A549 (cell line): ENCODE data around the gene ADGRG6. TPM values are rescaled to one million over a fixed set of nuclear protein-coding genes. Genes with fewer than 3 reads are reported as not detected.

ENCODE experiments used
- ATAC-seq, 2 experiments: fragments of 200-7000 bp in 1 of 2; fragments of >200 bp in 1 of 2; cut with Nextera tagmentation in 1 of 2; cut with Tn5 transposase in 1 of 2; 3 replicates each; pipeline versions ENCODE4 v1.8.0 to v1.9.1; 2018 to 2020; ENCODE audit warnings: mild to moderate bottlenecking in 1 of 2, moderate library complexity in 1 of 2
- CTCF ChIA-PET: fragments of 300-600 bp; sonication (Branson Sonifier 250); formaldehyde crosslinking; extraction: SDS; loops from one replicate; lab custom pipeline; 2021; ENCODE audit warnings: antibody characterized with exemption, inconsistent platforms; lab: Yijun Ruan, JAX
- POLR2A ChIA-PET: fragments of 350-600 bp; formaldehyde crosslinking; extraction: SDS; loops from one replicate; lab custom pipeline; 2021; ENCODE audit warnings: antibody characterized with exemption, inconsistent platforms; lab: Yijun Ruan, JAX
- DNase-seq, 2 experiments: peaks; one replicate each; pipeline versions ENCODE4 v3.0.0 to v3.0.0-alpha.2; 2011 to 2016; ENCODE audit warnings: low read depth in 1 of 2, low spot score in 1 of 2
- FAIRE-seq: peaks from 2 replicates; lab custom pipeline; 2011; peaks lifted over from hg19 to GRCh38; lab: Jason Lieb, UNC
- H3K27ac ChIP-seq, 2 experiments: fragments of >200 bp; sonication (Bioruptor Twin); formaldehyde crosslinking; 3 replicates each; pipeline ENCODE4 v1.5.1; 2016 to 2017
- H3K4me1 ChIP-seq: fragments of >200 bp; sonication (Bioruptor Twin); formaldehyde crosslinking; 3 replicates; pipeline ENCODE4 v1.6.1; 2016
- H3K4me2 ChIP-seq: fragments of >200 bp; sonication (Bioruptor Twin); formaldehyde crosslinking; 3 replicates; pipeline ENCODE4 v1.6.1; 2016
- H3K4me3 ChIP-seq: fragments of >200 bp; sonication (Bioruptor Twin); formaldehyde crosslinking; 3 replicates; pipeline ENCODE4 v1.5.1; 2016
- H3K9me3 ChIP-seq: fragments of >200 bp; sonication (Bioruptor Twin); formaldehyde crosslinking; 3 replicates; pipeline ENCODE4 v1.6.1; 2016
- CBX2 ChIP-seq: fragments of 200-600 bp; sonication (generic); IDR thresholded peaks from 2 replicates; pipeline ENCODE4 v1.6.1; 2016; ENCODE audit warnings: low read depth, mild to moderate bottlenecking, borderline replicate concordance
- E2F6 ChIP-seq: IDR thresholded peaks from 2 replicates; pipeline ENCODE4 v1.6.1; 2012; ENCODE audit warnings: low read depth, borderline replicate concordance
- EHMT2 ChIP-seq: fragments of 200-600 bp; sonication (generic); IDR thresholded peaks from 2 replicates; pipeline ENCODE4 v1.6.1; 2016; ENCODE audit warnings: antibody characterized with exemption, low read depth, mild to moderate bottlenecking, moderate library complexity
- ESRRA ChIP-seq: fragments of 150-350 bp; IDR thresholded peaks from 2 replicates; pipeline ENCODE4 v1.6.1; 2014; ENCODE audit warnings: mild to moderate bottlenecking, low read length, borderline replicate concordance
- FOSB ChIP-seq: fragments of 250-450 bp; sonication (Bioruptor Pico); IDR thresholded peaks from 2 replicates; pipeline ENCODE4 v1.5.0; 2020; ENCODE audit warnings: mild to moderate bottlenecking, moderate library complexity
- FOXS1 ChIP-seq: fragments of 250-450 bp; sonication (Bioruptor Pico); IDR thresholded peaks from 2 replicates; pipeline ENCODE4 v1.5.0; 2020; ENCODE audit warnings: mild to moderate bottlenecking, moderate library complexity
- HES2 ChIP-seq: fragments of >200 bp; sonication (Bioruptor Twin); formaldehyde crosslinking; IDR thresholded peaks from 2 replicates; pipeline ENCODE4 v1.6.1; 2016
- HOXB13 ChIP-seq: fragments of 250-450 bp; sonication (Bioruptor Pico); IDR thresholded peaks from 2 replicates; pipeline ENCODE4 v1.5.0; 2020; ENCODE audit warnings: low read depth, mild to moderate bottlenecking, moderate library complexity
- KDM5A ChIP-seq: fragments of 200-600 bp; sonication (generic); IDR thresholded peaks from 2 replicates; pipeline ENCODE4 v1.6.1; 2016; ENCODE audit warnings: antibody characterized with exemption, mild to moderate bottlenecking
- MAFK ChIP-seq: fragments of 450-650 bp; IDR thresholded peaks from 2 replicates; pipeline ENCODE4 v1.6.1; 2014; ENCODE audit not compliant: partially characterized antibody
- MAX ChIP-seq: IDR thresholded peaks from 2 replicates; pipeline ENCODE4 v1.6.1; 2012
- MAZ ChIP-seq: fragments of 150-350 bp; IDR thresholded peaks from 2 replicates; pipeline ENCODE4 v1.6.1; 2014; ENCODE audit warnings: antibody characterized with exemption, low read depth, low read length, borderline replicate concordance
- NPAS2 ChIP-seq: fragments of 250-450 bp; sonication (Bioruptor Pico); IDR thresholded peaks from 2 replicates; pipeline ENCODE4 v1.8.0; 2022; ENCODE audit warnings: mild to moderate bottlenecking, moderate library complexity, borderline replicate concordance
- PBX3 ChIP-seq: IDR thresholded peaks from 2 replicates; pipeline ENCODE4 v1.6.1; 2012
- POLR2A ChIP-seq: IDR thresholded peaks from 2 replicates; pipeline ENCODE4 v1.6.1; 2012; ENCODE audit warnings: mild to moderate bottlenecking, low read length
- POLR2AphosphoS2 ChIP-seq: conservative IDR thresholded peaks from 2 replicates; pipeline ENCODE4 v1.6.1; 2012; ENCODE audit warnings: low read length, improper control_type of control experiment, inconsistent platforms
- RFX5 ChIP-seq: fragments of 450-650 bp; IDR thresholded peaks from 2 replicates; pipeline ENCODE4 v1.7.1; 2014; ENCODE audit warnings: antibody characterized with exemption, mild to moderate bottlenecking, moderate library complexity
- RNF2 ChIP-seq: fragments of 200-600 bp; sonication (generic); IDR thresholded peaks from 2 replicates; pipeline ENCODE4 v1.6.1; 2016; ENCODE audit warnings: low read depth, mild to moderate bottlenecking, antibody characterized with exemption, moderate library complexity, borderline replicate concordance
- USF2 ChIP-seq: fragments of 450-650 bp; IDR thresholded peaks from 2 replicates; pipeline ENCODE4 v1.6.1; 2014; ENCODE audit warnings: antibody characterized with exemption
- ZSCAN20 ChIP-seq: fragments of 250-450 bp; sonication (Bioruptor Pico); IDR thresholded peaks from 2 replicates; pipeline ENCODE4 v1.8.0; 2022; ENCODE audit warnings: mild to moderate bottlenecking, moderate library complexity
- WGBS: methylation state at CpG from one replicate; pipeline ENCODE4 v1.1.6; 2017; ENCODE audit errors: missing lambda C conversion rate; 5-methylcytosine and 5-hydroxymethylcytosine counted together
- polyA plus RNA-seq, 4 experiments: library from polyadenylated mRNA; depleted of rRNA in 3 of 4; stranded (reverse); fragments of >200 nt; fragmentation: RNase III in 1 of 4; extraction: RNeasy Plus Mini Kit Qiagen cat#74134 plus additional on column Dnase treatment in 1 of 4; gene quantifications; 2 replicates in 3 of 4; 3 replicates in 1 of 4; pipeline ENCODE4 v1.2.3, GENCODE V29; 2011 to 2017

The ADGRG6 gene
- polyA plus RNA-seq, 2 of the 4 experiments (the other 2 are of a cell fraction), result 55.4 to 181 TPM

GRCh38 chr6:142406131-142406530, 104.3 kb downstream of the ADGRG6 start:
- WGBS, result 65% methylated on average over 3 of the region's 3 CpGs
- no peaks in the 10 kb centered on the region for H3K9me3 ChIP-seq
- peaks cover 30% of the 10 kb centered on the region for H3K4me1 ChIP-seq
- ChIA-PET CTCF (no interaction called here), POLR2A (no interaction called here)
- peak overlapping the region; percentile 21; the same call in 1 of the 3 replicates for H3K4me2 ChIP-seq
- FAIRE-seq, result no peak
- no peak overlapping the region for H3K4me3 ChIP-seq
- ATAC-seq, result no peak
- DNase-seq, result no peak
- TF ChIP-seq FOXS1 (no peak), E2F6 (no peak), KDM5A (no peak), HOXB13 (CRISPR knock-in tag) (no peak), POLR2AphosphoS2 (no peak), POLR2A (no peak), MAFK (no peak), FOSB (CRISPR knock-in tag) (no peak), PBX3 (no peak), USF2 (no peak)
- H3K27ac ChIP-seq, result no peak overlapping the region

GRCh38 chr6:142407685-142408273, 106.0 kb downstream of the ADGRG6 start:
- peaks cover 45% of the 10 kb centered on the region for H3K4me1 ChIP-seq
- TF ChIP-seq MAFK (peak; percentile 28), RFX5 (no peak)
- no peak overlapping the region for H3K4me3 ChIP-seq
- no peak overlapping the region for H3K4me2 ChIP-seq
- no peaks in the 10 kb centered on the region for H3K9me3 ChIP-seq
- ChIA-PET POLR2A (no interaction called here), CTCF (no interaction called here)
- 92% methylated on average over 3 of the region's 3 CpGs for WGBS
- no peak for DNase-seq
- ATAC-seq, result no peak
- FAIRE-seq, result no peak
- no peak overlapping the region for H3K27ac ChIP-seq

- Histone ChIP-seq H3K4me2 (no peak overlapping the region), H3K9me3 (no peaks in the 10 kb centered on the region), H3K27ac (no peak overlapping the region), H3K4me1 (peaks cover 52% of the 10 kb centered on the region), H3K4me3 (no peak overlapping the region)
- no peak for FAIRE-seq
- ATAC-seq, result no peak
- CTCF ChIA-PET, result no interaction called here
- no peak for TF ChIP-seq ZSCAN20 (CRISPR knock-in tag)
- TF ChIP-seq ESRRA, result no peak
- TF ChIP-seq EHMT2, result no peak
- no peak for TF ChIP-seq POLR2AphosphoS2
- no peak for TF ChIP-seq NPAS2 (CRISPR knock-in tag)
- no peak for TF ChIP-seq PBX3
- no peak for TF ChIP-seq MAX
- no peak for TF ChIP-seq HES2
- TF ChIP-seq CBX2, result no peak
- TF ChIP-seq MAZ, result no peak
- no peak for TF ChIP-seq RNF2
- POLR2A ChIA-PET, result no interaction called here
- no peak for DNase-seq
Observed at GRCh38 chr6:142408409-142408808, 106.6 kb downstream of the ADGRG6 start.
